HCT116 (cell line): Measurements from ENCODE around the gene ALK. TPM values are rescaled to one million over a fixed set of nuclear protein-coding genes. Genes with fewer than 3 reads are reported as not detected.

Experiments used
- ATAC-seq: fragments of 200-7000 bp; cut with Tn5 transposase; 2 replicates; pipeline ENCODE4 v1.9.1; 2020; ENCODE audit warnings: mild to moderate bottlenecking, moderate library complexity
- BruUV-seq: library from RNA; stranded (reverse); fragments of 400-500 nt; replicated peaks from 2 replicates; lab custom pipeline; 2021; lab: Mats Ljungman, UMichigan
- CTCF ChIA-PET: fragments of 300-600 bp; sonication (Branson Sonifier 250); formaldehyde crosslinking; loops from one replicate; lab custom pipeline; 2021; ENCODE audit warnings: antibody characterized with exemption; lab: Charles Lee
- POLR2A ChIA-PET: fragments of 300-600, 350-600 bp; sonication (Branson Sonifier 250); formaldehyde crosslinking; loops from one replicate; lab custom pipeline; 2021; ENCODE audit warnings: antibody characterized with exemption; lab: Charles Lee
- RAD21 ChIA-PET, 2 experiments: fragments of 300-600 bp; sonication (Branson Sonifier 250); formaldehyde crosslinking; loops; one replicate each; lab custom pipeline; 2023; ENCODE audit warnings: low total read pairs in 2 of 2; ENCODE audit not compliant: uncharacterized antibody in 2 of 2, unreplicated experiment in 2 of 2, low non-redundant PET in 1 of 2; lab: Charles Lee
- DNase-seq: peaks from one replicate; pipeline ENCODE4 v3.0.0-alpha.2; 2010; ENCODE audit warnings: low read depth, low spot score
- H2AFZ ChIP-seq: fragments of 200-600 bp; shearing (Covaris generic), sonication (generic); 2 replicates; pipeline ENCODE4 v1.6.1; 2017; ENCODE audit warnings: low read depth, mixed run types, mixed read lengths, antibody characterized with exemption, low read length; ENCODE audit not compliant: poor library complexity, severe bottlenecking
- H3K27ac ChIP-seq: 2 replicates; pipeline ENCODE4 v1.5.1; 2012; ENCODE audit warnings: low read depth, low read length
- H3K27me3 ChIP-seq: fragments of 200-600 bp; sonication (generic); 2 replicates; pipeline ENCODE4 v1.6.1; 2016; ENCODE audit warnings: mixed run types, low read length, mixed read lengths; ENCODE audit not compliant: insufficient read depth
- H3K36me3 ChIP-seq, 2 experiments: fragments of 200-500 bp in 1 of 2; fragments of 200-600 bp in 1 of 2; sonication (Bioruptor generic) in 1 of 2; sonication (generic) in 1 of 2; 2 replicates each; pipeline versions ENCODE4 v1.5.1 to v1.6.1; 2014 to 2016; ENCODE audit warnings: low read length in 2 of 2, inconsistent platforms in 1 of 2, mixed read lengths in 1 of 2, mixed run types in 1 of 2; ENCODE audit not compliant: insufficient read depth in 2 of 2, control insufficient read depth in 1 of 2
- H3K4me1 ChIP-seq, 2 experiments: fragments of 200-600 bp in 1 of 2; sonication (generic) in 1 of 2; 2 replicates each; pipeline versions ENCODE4 v1.5.1 to v1.6.1; 2012 to 2017; ENCODE audit warnings: low read length in 2 of 2, inconsistent platforms in 1 of 2, mild to moderate bottlenecking in 1 of 2, mixed read lengths in 1 of 2, mixed run types in 1 of 2, moderate library complexity in 1 of 2; ENCODE audit not compliant: insufficient read depth in 2 of 2, control insufficient read depth in 1 of 2
- H3K4me2 ChIP-seq: fragments of 200-600 bp; sonication (generic); 2 replicates; pipeline ENCODE4 v1.6.1; 2017; ENCODE audit warnings: mixed run types, low read length, mixed read lengths
- H3K4me3 ChIP-seq, 2 experiments: fragments of 200-600 bp in 1 of 2; sonication (generic) in 1 of 2; replicated peaks in 1 of 2; 2 replicates each; pipeline ENCODE4 v1.5.1; 2011 to 2016; ENCODE audit warnings: low read length in 2 of 2, control low read depth in 1 of 2, low read depth in 1 of 2, mild to moderate bottlenecking in 1 of 2, mixed read lengths in 1 of 2, mixed run types in 1 of 2
- H3K79me2 ChIP-seq: fragments of 200-600 bp; sonication (generic); 2 replicates; pipeline ENCODE4 v1.6.1; 2017; ENCODE audit warnings: mild to moderate bottlenecking, mixed run types, low read length, moderate library complexity, mixed read lengths; ENCODE audit not compliant: insufficient read depth
- H3K9ac ChIP-seq: fragments of 200-600 bp; sonication (generic); 2 replicates; pipeline ENCODE4 v1.6.1; 2016; ENCODE audit warnings: low read length, mixed read lengths
- H3K9me2 ChIP-seq: fragments of 200-600 bp; sonication (generic), shearing (Covaris generic); 2 replicates; pipeline ENCODE4 v1.6.1; 2017; ENCODE audit warnings: mixed run types, mild to moderate bottlenecking, moderate library complexity; ENCODE audit not compliant: insufficient read depth
- H3K9me3 ChIP-seq, 2 experiments: fragments of 200-500 bp in 1 of 2; fragments of 200-600 bp in 1 of 2; sonication (Bioruptor generic) in 1 of 2; sonication (generic) in 1 of 2; 2 replicates each; pipeline ENCODE4 v1.6.1; 2014 to 2017; ENCODE audit warnings: low read length in 2 of 2, mixed read lengths in 2 of 2, inconsistent platforms in 1 of 2, low read depth in 1 of 2, mild to moderate bottlenecking in 1 of 2, mixed run types in 1 of 2, moderate library complexity in 1 of 2; ENCODE audit not compliant: control insufficient read depth in 1 of 2, insufficient read depth in 1 of 2
- H4K20me1 ChIP-seq: fragments of 200-600 bp; sonication (generic), shearing (Covaris generic); 2 replicates; pipeline ENCODE4 v1.6.1; 2017; ENCODE audit warnings: mixed run types, mild to moderate bottlenecking, moderate library complexity; ENCODE audit not compliant: insufficient read depth
- ATF3 ChIP-seq: IDR thresholded peaks from 2 replicates; pipeline ENCODE4 v1.6.1; 2012
- CBX3 ChIP-seq: IDR thresholded peaks from 2 replicates; pipeline ENCODE4 v1.6.1; 2012; ENCODE audit warnings: low read depth
- CEBPB ChIP-seq: IDR thresholded peaks from 2 replicates; pipeline ENCODE4 v1.6.1; 2012; ENCODE audit warnings: low read depth
- ELF1 ChIP-seq: IDR thresholded peaks from 2 replicates; pipeline ENCODE4 v1.6.1; 2012; ENCODE audit warnings: low read depth, borderline replicate concordance
- EZH2 ChIP-seq: fragments of 200-600 bp; sonication (generic); IDR thresholded peaks from 2 replicates; pipeline ENCODE4 v1.6.1; 2017; ENCODE audit warnings: antibody characterized with exemption, mixed run types
- JUND ChIP-seq: IDR thresholded peaks from 2 replicates; pipeline ENCODE4 v1.6.1; 2012
- MAX ChIP-seq: IDR thresholded peaks from 2 replicates; pipeline ENCODE4 v1.6.1; 2012
- POLR2A ChIP-seq: IDR thresholded peaks from 2 replicates; pipeline ENCODE4 v1.7.0; 2011; ENCODE audit warnings: borderline replicate concordance; ENCODE audit not compliant: insufficient read depth, insufficient read length; ENCODE audit errors: extremely low read depth
- POLR2AphosphoS5 ChIP-seq: IDR thresholded peaks from 2 replicates; pipeline ENCODE4 v1.6.1; 2011; ENCODE audit warnings: mild to moderate bottlenecking, low read depth, low read length, moderate library complexity
- RAD21 ChIP-seq: IDR thresholded peaks from 2 replicates; pipeline ENCODE4 v1.6.1; 2012; ENCODE audit warnings: low read depth, mild to moderate bottlenecking
- REST ChIP-seq: IDR thresholded peaks from 2 replicates; pipeline ENCODE4 v1.6.1; 2012; ENCODE audit warnings: low read depth
- SIN3A ChIP-seq: IDR thresholded peaks from 2 replicates; pipeline ENCODE4 v1.6.1; 2012; ENCODE audit warnings: low read depth
- SP1 ChIP-seq: IDR thresholded peaks from 2 replicates; pipeline ENCODE4 v1.6.1; 2012; ENCODE audit warnings: low read depth
- SRF ChIP-seq: IDR thresholded peaks from 2 replicates; pipeline ENCODE4 v1.6.1; 2012; ENCODE audit warnings: low read depth
- TCF7L2 ChIP-seq: IDR thresholded peaks from 2 replicates; pipeline ENCODE4 v1.7.0; 2011; ENCODE audit warnings: borderline replicate concordance, inconsistent platforms; ENCODE audit not compliant: insufficient read depth, insufficient read length; ENCODE audit errors: extremely low read depth
- ZBTB33 ChIP-seq: IDR thresholded peaks from 2 replicates; pipeline ENCODE4 v1.6.1; 2011; ENCODE audit warnings: mild to moderate bottlenecking, low read length, moderate library complexity; ENCODE audit not compliant: insufficient replicate concordance; ENCODE audit errors: extremely low read depth
- ZFX ChIP-seq: fragments of 450-650 bp; IDR thresholded peaks from 2 replicates; pipeline ENCODE4 v1.6.1; 2017
- ZNF274 ChIP-seq: fragments of 200-500 bp; sonication (Bioruptor generic); IDR thresholded peaks from 2 replicates; pipeline ENCODE4 v1.6.1; 2014; ENCODE audit warnings: mild to moderate bottlenecking, low read depth, low read length, inconsistent platforms
- intact Hi-C: fragments of 100-400 bp; cut with micrococcal nuclease; formaldehyde crosslinking; loops from 2 replicates; pipeline ENCODE4 v1.10.0; 2022
- total RNA-seq: library from RNA; stranded (reverse); gene quantifications from one replicate; pipeline ENCODE4 v1.2.1, GENCODE V29; 2021; ENCODE audit not compliant: unreplicated experiment

The ALK gene
- total RNA-seq, 1 experiment from 2014 or later = not detected

GRCh38 chr2:29910960-29911359 is 10.4 kb downstream of the ALK start:
- H3K4me1 ChIP-seq = no peaks in the 10 kb centered on the region
- ChIA-PET CTCF (no interaction called here), RAD21 (no interaction called here), POLR2A (no interaction called here)
- H3K4me2 ChIP-seq = no peak overlapping the region
- no peak overlapping the region for H3K27ac ChIP-seq
- peaks cover 15% of the 10 kb centered on the region for H3K27me3 ChIP-seq
- ATAC-seq = no peak
- H4K20me1 ChIP-seq = no peaks in the 10 kb centered on the region
- no peak for TF ChIP-seq SRF
- TF ChIP-seq ZFX = no peak
- TF ChIP-seq CBX3 = no peak
- TF ChIP-seq RAD21 = no peak
- no peak for TF ChIP-seq SIN3A
- TF ChIP-seq CEBPB = no peak
- no peak for TF ChIP-seq ELF1
- no peak for TF ChIP-seq SP1
- no peak for TF ChIP-seq REST
- no peak for TF ChIP-seq ATF3
- TF ChIP-seq ZBTB33 = no peak
- no peak for TF ChIP-seq ZNF274
- no peak for TF ChIP-seq TCF7L2
- TF ChIP-seq MAX = no peak
- no peak for TF ChIP-seq JUND
- no peak for TF ChIP-seq EZH2
- TF ChIP-seq POLR2AphosphoS5 = no peak
- no peak for TF ChIP-seq POLR2A
- TF ChIP-seq, all 23 proteins: peak for 0
- no peaks in the 10 kb centered on the region for H3K79me2 ChIP-seq
- BruUV-seq = no TSS peak
- DNase-seq = no peak
- H3K9me2 ChIP-seq = no peaks in the 10 kb centered on the region
- no peaks in the 10 kb centered on the region for H3K9me3 ChIP-seq
- no peaks in the 10 kb centered on the region for H3K36me3 ChIP-seq
- no peak overlapping the region for H3K9ac ChIP-seq
- intact Hi-C loops = no loop called here
- H2AFZ ChIP-seq = no peak overlapping the region
- H3K4me3 ChIP-seq = no peak overlapping the region
